ENCODE measurements around the gene MAPKAPK5.
A peak's percentile ranks its signal among the peaks of the same experiment; 100 is the strongest.

MAPKAPK5 gene

DNA sequence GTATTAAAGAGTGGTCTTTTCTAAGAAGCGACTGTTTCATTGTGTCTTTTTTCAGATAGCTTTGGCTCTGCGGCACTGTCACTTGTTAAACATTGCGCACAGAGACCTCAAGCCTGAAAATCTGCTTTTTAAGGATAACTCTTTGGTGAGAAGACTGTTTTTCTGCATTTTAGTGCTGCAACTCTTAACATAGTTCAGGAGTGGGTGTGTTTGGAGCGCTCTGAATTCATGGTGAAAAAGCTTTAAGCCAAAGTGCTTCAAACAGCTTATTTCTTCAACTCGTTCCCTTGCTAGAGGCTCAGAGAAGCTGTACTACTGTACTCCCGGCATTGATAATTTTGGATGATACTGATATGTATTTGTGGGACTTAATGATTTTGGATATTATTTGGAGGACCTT, 28.2 kb downstream of the MAPKAPK5 start:
- no peak overlapping the region for H3K4me3 ChIP-seq
- no peak overlapping the region for H3K27ac ChIP-seq

DNA sequence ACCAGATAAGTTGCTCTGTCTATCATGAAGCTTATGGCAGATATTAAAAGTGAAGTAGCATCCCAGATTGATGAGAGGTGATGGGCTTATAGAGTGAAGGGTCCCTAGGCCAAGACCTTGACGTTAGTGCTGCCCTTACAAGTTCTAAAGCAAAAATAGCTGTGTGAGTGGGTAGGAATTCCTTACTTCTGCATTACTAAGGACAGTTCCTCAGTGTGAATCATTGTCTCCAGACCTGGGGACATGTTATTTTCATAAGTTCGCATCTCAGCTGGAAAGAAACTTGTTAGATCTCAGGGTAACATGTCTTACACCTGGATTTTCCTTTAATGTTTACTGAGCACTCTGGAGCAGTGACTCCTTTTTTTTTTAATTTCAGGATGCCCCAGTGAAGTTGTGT, 28.7 kb downstream of the MAPKAPK5 start:
- H3K4me3 ChIP-seq: no peak overlapping the region
- no peak overlapping the region for H3K27ac ChIP-seq

- no peak overlapping the region for H3K4me3 ChIP-seq
Observed at GRCh38 chr12:111873113-111873512, 31.1 kb downstream of the MAPKAPK5 start.

GRCh38 chr12:111881716-111882115, 39.7 kb downstream of the MAPKAPK5 start:
- no peak overlapping the region for H3K27ac ChIP-seq
- H3K4me3 ChIP-seq: no peak overlapping the region

More at GRCh38 chr12:111873113-111873512, 31.1 kb downstream of the MAPKAPK5 start:
- no peak overlapping the region for H3K27ac ChIP-seq

DNA sequence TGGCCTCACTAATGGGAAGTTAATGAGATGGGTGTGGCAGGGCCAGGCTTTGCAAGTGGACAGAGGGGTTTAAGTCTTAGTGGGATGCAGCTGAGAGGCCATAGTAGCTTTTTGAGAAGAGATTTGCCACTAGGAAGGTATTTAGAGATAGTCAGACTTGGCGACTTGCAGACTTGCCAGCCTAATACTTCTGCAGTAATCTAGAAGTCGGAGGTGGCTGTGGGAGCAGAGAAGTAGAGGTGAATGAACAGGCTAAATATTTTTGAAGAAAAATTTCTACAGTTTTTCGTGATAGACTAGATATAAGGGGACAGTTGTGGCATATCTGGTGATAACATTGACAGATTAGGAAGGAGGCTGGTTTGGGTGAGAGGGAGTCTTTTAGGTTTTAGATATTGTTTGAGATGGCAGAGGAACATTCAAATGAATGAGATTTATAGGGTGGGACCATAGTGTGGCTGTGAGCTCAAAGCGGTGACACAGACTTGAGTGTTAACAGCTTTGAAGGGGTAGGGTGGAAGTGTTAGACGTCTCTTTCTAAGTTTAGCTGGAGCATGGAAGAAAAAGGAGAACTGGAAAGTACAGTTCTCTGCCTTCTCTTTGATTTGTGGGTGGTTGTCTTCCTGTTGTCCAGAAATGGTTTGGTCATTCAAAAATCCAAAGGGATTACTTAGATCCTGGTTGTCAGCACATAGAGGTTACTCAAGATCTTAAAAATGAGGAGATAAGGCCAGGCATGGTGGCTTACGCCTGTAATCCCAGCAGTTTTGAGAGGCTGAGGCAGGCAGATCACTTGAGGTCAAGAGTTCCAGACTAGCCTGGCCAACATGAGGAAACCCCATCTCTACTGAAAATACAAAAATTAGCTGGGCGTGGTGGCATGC, 44.9 kb downstream of the MAPKAPK5 start:
- Histone ChIP-seq H3K27ac (peak overlapping the region in 5 of 21 experiments; percentile 17 to 55 (median 36)), H3K4me3 (no peak overlapping the region)

- no peak overlapping the region for H3K4me3 ChIP-seq
- peak overlapping the region in 3 of 21 experiments; percentile 12 to 55 (median 16) for H3K27ac ChIP-seq
Observed at GRCh38 chr12:111887926-111888745, 46.1 kb downstream of the MAPKAPK5 start.

- Histone ChIP-seq H3K4me3 (no peak overlapping the region), H3K27ac (no peak overlapping the region)
Observed at GRCh38 chr12:111893287-111893686, 51.3 kb downstream of the MAPKAPK5 start.

DNA sequence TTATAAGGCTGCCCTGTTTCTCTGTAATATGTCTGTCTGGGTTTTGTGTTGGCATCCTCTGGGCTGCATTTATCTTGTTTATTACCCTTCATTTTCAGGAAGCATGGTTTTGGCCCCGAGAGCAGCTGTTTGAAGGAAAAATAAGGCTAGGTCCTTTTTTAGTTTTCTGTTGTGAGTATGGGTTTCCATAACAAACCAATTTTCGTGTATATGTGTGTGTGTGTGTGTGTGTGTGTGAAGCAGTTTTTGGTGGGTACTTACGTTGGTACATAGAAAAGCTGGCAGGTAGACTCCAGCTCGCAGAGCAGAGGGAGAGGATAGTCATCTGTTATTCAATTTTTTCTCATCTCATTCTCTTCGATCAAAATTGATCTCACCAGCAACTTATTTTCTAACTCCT, 52.5 kb downstream of the MAPKAPK5 start:
- Histone ChIP-seq H3K4me3 (no peak overlapping the region), H3K27ac (no peak overlapping the region)

DNA sequence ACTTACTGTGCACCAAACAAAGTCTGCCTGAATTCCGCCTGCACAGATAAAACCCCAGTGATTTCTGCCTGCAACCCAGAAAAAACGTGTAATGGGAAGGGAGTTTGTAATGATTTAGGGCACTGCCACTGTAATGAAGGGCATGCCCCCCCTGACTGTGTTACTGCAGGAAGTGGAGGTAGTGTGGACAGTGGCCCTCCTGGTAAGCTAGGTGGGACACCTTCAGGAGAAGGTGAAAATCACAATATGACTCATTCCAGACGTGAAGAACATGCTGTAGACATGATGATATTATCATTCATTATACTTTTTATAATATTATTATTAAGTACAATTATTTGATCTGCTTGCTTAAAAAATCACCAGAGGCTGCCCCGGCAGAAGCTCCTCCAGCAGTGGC, 59.2 kb downstream of the MAPKAPK5 start:
- Histone ChIP-seq H3K27ac (no peak overlapping the region), H3K4me3 (no peak overlapping the region)

DNA sequence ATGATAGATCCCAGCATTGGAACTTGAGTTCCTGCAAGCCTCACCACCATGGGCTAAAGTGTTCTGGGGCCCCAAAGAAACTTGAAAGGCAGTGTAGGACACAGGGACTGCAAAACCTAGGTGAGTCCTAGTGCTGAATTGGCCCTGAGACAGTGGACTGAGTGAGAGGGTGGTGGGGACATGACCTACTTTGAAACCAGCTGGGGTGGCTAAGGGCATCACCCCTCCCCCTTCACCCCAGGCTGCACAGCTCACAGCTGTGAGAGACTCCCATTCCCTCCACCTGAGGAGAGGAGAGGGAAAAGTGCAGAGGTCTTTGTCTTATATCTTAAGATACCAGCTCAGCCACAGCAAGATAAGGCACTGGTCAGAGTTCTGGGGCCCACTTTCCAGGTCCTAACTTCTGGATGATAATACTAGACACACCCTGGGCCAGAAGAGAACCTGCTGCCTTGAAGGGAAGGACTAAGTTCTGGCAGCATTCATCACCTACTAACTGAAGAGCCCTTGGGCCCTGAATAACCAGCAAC, 62.5 kb downstream of the MAPKAPK5 start:
- H3K27ac ChIP-seq: no peak overlapping the region
- no peak overlapping the region for H3K4me3 ChIP-seq

GRCh38 chr12:111905502-111905901, 63.5 kb downstream of the MAPKAPK5 start:
- Histone ChIP-seq H3K27ac (no peak overlapping the region), H3K4me3 (no peak overlapping the region)

GRCh38 chr12:111907740-111908139, 65.7 kb downstream of the MAPKAPK5 start:
- H3K4me3 ChIP-seq: no peak overlapping the region
- no peak overlapping the region for H3K27ac ChIP-seq

GRCh38 chr12:111925171-111925570, 83.1 kb downstream of the MAPKAPK5 start:
- no peak overlapping the region for H3K27ac ChIP-seq
- no peak overlapping the region for H3K4me3 ChIP-seq

DNA sequence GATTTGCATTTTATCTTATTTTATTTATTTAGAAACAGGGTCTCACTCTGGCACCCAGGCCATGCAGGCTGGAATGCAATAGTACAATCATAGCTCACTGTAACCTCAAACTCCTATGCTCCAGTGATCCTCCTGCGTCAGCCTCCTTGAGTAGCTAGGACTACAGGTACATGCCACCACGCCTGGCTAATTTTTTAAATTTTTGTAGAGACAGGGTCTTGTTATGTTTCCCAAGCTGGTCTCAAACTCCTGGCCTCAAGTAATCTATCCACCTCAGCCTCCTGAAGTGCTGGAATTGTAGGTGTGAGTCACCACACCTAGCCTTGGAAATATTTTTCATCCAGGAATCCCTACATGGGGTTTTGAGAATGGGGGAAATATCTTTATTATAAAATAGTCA, 84.6 kb downstream of the MAPKAPK5 start:
- no peak overlapping the region for H3K27ac ChIP-seq
- H3K4me3 ChIP-seq: no peak overlapping the region

DNA sequence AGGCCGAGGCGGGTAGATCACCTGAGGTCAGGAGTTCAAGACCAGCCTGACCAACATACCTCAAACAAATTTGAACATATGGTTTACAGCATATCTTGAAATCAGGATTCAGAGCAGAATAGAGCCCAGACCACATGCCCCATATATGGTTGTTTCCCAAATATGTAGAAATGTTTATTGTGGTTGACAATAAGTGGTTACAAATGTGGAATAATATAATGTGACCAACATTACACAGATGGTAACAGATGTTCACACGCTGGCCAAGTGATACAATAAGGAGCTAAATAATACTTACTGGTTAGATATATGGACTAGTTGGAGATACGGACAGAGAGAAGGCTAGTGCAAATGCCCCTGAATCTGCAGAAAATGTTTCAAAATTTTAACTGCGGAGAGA, 85.3 kb downstream of the MAPKAPK5 start:
- Histone ChIP-seq H3K4me3 (no peak overlapping the region), H3K27ac (no peak overlapping the region)

DNA sequence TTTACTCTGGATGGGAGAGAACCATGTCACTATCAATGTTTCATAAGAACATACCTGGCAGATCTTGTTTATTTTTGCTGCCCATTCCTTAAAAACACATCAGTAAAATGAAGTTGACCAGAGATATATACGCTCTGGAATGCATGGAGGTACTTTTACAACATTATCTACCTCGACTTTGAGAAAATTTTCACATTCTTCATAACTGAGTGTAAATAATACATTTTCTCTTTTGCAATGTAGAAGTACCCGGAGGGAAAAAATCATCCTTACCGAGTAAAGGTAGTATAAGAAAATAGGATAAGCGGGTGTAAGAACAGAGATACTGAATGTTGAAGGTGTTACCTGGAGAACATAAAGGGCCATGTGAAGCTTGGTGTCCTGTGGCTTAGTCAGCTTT, 90.2 kb downstream of the MAPKAPK5 start:
- H3K27ac ChIP-seq: no peak overlapping the region
- no peak overlapping the region for H3K4me3 ChIP-seq

DNA sequence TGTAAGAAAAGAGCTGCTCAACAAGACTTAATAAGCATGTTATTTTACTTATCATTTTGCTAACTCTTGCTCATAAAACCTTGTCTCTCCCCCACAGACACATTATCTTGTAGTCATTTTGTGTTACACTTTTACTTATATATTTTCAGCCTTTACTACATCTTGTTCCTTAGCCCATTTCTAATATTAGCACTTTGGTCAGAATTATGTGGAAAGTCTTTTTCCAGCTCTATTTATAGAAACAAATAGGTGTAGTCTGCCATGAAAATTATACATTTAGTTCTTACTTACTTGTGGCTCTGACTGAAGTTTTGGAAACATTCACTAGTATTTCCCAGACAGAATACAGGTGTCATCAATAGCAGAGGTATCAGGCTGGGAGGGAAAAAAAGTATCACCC, 94.8 kb downstream of the MAPKAPK5 start:
- H3K4me3 ChIP-seq: no peak overlapping the region
- H3K27ac ChIP-seq: no peak overlapping the region

DNA sequence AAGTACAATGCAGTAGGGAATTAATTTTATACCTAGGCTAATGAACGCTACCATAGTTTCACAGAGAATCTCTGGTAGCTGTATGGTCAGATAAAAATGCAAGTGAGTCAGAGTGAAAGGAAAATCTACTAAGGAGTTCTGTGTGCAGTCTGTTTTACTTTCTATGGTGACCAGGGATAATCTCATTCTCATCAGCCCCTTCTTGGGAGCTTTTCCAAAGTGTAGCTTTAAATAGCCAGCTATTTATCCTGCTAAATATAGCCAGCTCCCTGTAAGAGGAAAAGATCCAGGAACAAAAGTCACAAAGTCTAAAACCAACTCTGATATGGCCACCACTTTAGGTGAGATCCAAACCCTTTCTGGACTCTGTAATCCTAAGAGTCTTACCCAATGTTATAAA, 95.4 kb downstream of the MAPKAPK5 start:
- H3K4me3 ChIP-seq: no peak overlapping the region
- no peak overlapping the region for H3K27ac ChIP-seq

GRCh38 chr12:111942557-111942956, 100.5 kb downstream of the MAPKAPK5 start:
- no peak overlapping the region for H3K27ac ChIP-seq
- no peak overlapping the region for H3K4me3 ChIP-seq

DNA sequence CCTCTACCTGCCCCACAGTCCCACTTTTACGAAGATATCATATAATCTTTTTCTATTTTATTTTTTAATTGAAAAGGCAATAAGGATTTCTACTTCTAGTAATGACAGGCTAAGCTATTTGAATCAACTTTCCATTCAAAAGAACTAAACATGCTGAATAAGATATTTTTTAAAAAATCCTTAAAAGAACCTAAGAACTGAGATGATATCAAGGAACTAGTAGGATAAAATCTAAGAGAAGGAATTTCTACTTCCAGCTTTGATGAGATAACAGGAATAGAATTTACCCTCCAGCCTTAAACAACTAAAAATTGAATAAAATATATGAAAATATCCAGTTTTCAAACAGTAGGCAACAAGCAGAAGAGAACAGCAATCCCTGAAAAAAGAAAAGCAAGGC, 101.9 kb downstream of the MAPKAPK5 start:
- H3K27ac ChIP-seq: no peak overlapping the region
- no peak overlapping the region for H3K4me3 ChIP-seq
